Colon (tissue), 2 donors: Measurements from ENCODE around the gene CIROP.

Experiments
- FAIRE-seq: peaks from 2 replicates; lab custom pipeline; 2012; peaks lifted over from hg19 to GRCh38; lab: Jason Lieb, UNC
- donor health status: control.
- donor health status: control.

Gene CIROP, protein sequence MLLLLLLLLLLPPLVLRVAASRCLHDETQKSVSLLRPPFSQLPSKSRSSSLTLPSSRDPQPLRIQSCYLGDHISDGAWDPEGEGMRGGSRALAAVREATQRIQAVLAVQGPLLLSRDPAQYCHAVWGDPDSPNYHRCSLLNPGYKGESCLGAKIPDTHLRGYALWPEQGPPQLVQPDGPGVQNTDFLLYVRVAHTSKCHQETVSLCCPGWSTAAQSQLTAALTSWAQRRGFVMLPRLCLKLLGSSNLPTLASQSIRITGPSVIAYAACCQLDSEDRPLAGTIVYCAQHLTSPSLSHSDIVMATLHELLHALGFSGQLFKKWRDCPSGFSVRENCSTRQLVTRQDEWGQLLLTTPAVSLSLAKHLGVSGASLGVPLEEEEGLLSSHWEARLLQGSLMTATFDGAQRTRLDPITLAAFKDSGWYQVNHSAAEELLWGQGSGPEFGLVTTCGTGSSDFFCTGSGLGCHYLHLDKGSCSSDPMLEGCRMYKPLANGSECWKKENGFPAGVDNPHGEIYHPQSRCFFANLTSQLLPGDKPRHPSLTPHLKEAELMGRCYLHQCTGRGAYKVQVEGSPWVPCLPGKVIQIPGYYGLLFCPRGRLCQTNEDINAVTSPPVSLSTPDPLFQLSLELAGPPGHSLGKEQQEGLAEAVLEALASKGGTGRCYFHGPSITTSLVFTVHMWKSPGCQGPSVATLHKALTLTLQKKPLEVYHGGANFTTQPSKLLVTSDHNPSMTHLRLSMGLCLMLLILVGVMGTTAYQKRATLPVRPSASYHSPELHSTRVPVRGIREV

DNA sequence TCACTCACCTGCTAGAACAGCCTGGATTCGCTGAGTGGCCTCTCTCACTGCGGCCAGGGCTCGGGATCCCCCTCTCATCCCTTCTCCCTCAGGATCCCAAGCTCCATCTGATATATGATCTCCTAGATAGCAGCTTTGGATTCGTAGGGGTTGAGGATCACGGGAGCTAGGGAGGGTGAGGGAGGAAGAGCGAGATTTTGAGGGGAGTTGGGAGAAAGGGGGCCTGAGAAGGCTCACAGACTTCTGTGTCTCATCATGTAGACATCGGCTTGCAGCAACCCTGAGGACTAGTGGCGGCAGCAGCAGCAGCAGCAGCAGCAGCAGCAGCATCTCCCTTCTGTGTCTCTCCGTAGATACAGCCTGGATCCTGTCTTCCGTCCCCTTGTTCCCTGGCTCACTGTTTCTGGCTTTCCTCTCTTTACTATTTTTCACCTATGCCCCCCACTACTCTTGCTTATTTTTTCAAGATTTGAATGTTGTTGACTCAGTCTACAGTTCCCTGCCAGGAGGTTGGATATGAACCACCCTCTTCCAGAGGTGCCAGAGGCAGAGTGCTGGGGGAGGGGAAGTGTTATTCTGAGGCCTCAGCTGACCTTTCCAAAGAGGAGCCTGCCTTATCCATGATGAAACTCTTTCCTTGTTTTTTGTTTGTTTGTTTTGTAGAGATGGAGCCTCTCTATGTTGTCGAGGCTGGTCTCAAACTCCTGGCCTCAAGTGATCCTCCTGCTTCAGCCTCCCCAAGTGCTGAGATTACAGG, at the start of gene CIROP:
CIROP (minus strand) TSS at position 399 of the 757 bp plus-strand sequence; CDS start at position 330, 69 bp downstream.
- no peak for FAIRE-seq

DNA sequence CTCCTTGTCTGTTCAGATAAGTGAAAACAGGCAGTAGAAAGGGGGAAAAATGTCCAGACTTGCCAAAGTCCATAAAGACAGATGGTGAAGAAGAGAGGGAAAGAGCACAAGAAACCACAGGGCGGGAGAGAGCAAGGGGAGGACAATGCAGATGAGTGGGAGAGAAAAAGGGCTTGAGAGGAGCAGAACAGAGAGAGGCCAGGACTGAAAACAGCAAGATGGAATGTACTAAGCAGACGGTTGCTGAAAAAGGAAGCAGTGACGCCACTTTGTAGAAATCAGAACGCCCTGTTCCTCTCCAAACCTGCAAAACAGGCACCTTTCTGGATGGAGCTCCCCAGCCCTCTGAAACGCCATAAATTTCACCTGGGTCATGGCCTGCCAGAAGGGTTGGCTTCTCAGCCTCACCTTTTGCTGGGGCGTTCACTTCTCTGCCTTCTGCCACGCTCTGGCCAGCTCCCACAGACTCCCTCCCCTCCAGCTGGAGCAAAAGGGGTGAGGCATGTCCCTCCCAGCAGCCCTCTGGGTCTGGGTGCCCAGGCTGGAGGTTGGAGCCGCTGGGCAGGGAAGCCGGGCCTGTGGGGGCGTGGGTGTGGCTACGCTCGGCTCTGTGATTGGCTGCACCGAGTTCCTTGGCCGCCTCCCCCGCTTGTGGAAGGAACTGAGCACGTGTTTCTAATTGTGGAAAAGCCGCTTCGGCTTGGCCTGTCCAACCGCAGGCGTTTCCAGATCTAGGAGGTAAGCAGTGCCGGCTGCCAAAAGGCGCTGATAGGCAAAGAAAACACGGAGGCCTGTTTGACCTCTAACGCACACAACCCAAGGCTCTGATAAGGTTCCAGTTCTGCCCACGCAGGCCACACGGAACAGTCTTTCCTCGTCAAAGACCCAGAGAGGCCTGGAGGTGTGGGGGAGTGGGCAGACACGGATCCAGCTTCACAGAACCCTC, 49.3 kb upstream of the CIROP start:
- FAIRE-seq: no peak

DNA sequence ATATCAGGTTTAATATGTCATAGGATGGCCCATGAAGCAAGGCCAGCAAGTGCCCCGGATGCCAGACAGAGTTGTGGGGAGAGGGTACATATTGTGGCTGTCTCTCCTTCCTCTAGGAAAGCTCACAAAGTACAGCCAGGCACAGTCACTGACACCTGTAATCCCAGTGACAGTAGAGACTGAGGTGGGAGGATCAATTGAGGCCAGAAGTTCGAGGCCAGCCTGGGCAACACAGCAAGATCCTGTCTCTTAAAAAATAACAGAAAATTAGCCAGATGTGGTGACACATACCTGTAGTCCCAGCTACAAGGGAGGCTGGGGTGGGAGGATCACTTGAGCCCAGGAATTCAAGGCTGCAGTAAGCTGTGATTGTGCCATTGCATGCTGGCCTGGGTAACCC, 46.6 kb upstream of the CIROP start:
- no peak for FAIRE-seq

DNA sequence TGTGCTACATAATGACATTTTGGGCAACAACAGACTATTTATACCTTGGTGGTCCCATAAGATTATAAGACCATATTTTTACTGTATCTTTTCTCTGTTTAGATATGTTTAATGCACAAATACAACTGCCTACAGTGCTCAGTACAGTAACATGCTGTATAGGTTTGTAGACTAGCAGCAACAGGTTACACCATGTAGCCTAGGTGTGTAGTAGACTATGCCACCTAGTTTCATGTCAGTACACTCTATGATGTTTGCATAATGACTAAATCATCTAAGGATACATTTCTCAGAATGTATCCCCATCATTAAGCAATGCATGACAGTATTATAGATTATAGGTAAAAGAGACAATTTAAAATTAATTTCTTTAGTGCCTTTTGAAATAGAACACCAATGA, 45.0 kb upstream of the CIROP start:
- no peak for FAIRE-seq

DNA sequence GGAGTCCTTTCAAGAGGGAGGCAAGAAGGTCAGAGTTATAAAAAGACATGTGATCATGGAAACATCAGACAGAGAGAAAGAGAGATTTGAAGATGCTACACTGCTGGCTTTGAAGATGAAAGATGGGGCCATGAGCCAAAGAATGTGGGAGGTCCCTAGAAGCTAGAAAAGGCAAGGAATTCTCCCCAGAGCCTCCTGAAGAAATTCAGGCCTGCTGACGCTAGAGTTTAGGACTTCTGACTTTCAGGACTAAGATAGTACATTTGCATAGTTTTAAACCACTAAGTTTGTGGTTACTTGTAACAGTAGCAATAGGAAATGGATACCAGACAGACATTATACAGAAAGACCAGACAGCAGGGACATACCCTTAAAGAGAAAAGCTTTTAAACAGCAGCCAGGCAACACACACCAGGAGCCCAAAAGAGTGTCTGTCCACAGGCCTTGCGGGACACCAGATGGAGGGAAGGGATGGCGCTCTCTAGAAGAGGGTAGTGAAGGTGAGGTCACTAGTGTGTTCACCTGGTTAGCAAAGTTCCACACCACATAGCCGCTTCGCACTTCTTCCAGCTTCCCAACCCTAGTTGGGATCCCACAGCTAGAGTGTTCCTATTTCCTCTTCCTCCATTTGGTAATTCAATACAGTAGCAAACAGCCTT, 43.9 kb upstream of the CIROP start:
- FAIRE-seq: no peak

DNA sequence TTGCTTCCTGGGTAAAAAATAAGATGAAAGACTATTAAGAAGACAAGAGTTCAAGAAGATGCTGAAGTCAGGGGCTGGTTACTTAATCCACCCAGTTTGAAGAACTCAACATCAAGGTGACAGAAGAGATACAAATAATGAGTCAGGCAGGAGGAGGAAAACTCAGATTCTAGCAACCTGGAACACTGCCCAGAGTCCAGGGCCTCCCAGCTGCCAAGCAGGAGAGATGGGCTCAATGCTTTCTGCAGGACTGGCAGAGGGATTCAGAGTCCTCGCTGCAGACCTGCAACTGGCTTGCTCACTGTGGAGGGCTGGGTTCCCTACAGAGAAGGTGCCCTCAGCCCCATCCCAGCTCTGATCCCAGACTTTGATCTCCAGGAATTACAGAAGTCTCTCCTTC, 42.9 kb upstream of the CIROP start:
- no peak for FAIRE-seq

DNA sequence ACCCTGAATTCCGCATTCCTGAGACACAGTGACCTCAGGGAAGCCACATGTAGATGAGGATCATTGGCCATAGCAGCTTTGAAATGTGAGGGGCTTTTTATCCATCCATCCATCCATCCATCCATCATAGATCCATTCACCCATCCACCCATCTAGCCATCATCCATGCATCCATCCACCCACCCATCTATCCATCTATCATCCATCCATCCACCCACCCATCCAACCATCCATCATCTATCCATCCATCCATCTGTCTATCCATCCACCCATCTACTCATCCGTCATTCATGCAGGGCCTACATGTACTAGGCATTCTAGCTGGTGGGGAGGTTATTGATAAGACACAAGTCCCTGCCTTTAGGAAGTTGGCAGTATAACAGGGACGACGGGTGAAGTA, 42.2 kb upstream of the CIROP start:
- FAIRE-seq: no peak

DNA sequence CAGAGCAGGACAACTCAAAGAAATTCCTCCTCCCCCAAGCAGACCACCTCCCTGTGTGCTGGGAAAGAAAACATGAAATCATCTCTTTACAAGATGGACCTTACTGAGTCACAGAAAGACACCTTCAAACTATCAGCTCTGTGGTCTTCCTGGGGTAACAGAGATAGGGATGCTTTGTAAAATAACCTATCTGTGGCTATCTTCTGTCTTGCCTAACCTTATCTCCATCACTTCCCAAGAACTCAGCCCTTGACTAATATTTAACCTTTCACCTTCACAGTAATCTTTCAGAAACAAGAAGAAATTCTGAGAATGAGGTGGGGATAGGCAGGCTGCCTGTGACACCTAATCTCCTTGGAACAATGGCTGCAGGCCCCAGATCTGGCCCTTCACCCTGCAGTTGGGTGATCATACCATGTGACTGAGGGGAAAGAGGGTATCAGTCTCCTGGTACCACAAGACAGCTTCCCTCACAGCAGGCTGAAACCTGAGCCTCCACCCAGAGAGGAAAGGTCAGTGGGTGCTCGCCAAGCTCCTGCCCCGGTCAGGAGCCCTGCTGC, 41.6 kb upstream of the CIROP start:
- no peak for FAIRE-seq

DNA sequence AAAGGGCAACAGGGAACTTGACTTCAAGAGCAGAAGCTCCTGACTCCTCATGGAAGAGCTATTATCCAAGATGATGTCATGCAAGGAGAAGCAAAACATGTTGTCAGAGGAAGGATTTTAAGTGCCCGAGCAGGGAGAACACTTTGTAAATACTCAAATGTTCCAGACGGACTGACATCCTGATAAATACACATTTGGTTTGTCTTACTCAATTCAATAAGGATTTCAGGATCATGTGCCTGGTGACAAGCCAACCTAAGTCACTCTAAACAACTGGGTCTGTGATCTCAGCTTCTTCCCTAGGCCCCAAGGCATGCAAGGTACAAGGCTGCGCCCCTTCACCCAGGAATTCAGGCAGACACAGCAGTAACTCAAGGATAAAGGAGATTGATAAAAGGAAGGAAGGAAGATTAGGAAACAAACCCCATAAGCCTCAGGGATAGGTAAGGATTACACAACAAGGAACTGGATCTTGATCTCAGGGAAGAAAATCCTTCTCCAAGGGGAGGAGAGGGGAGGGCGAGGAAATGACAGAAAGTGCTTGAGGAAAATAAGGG, 41.1 kb upstream of the CIROP start:
- FAIRE-seq: no peak

DNA sequence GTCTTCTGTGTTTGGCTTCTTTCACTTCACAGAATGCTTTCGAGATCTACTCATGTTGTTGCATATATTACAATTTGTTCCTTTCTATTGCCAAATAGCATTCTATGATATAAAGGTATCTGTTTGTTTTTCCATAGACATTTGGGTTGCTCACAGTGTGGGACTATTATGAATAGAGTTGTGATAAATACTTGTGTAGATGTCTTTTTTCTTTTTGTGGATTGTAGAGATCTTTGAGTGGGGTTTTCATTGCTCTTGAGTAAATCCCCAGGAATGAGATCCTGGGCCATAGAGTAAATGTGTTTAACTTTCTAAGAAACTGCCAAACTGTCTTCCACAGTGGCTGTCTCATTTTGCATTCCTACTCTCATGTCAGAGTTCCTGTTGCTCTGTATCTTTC, 39.1 kb upstream of the CIROP start:
- no peak for FAIRE-seq

DNA sequence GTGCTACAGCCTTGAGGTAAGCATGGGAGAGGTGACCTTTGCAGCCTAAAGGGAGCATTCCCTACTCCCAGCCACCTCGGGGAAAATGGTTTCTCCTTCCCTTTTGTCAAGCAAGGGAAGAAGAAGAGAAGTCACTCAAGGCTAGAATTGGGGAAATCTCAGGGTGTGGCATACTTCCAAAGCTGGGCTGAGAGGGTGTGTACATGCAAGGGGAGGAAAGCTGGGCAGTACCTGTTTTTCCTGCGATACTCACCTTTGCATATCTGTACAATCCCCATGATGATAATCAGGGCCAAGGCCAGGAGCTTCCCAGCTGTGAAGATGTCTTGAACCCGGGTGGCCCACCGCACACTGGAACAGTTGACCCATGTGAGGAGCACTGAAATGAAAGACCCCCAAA, 38.0 kb upstream of the CIROP start:
- no peak for FAIRE-seq

DNA sequence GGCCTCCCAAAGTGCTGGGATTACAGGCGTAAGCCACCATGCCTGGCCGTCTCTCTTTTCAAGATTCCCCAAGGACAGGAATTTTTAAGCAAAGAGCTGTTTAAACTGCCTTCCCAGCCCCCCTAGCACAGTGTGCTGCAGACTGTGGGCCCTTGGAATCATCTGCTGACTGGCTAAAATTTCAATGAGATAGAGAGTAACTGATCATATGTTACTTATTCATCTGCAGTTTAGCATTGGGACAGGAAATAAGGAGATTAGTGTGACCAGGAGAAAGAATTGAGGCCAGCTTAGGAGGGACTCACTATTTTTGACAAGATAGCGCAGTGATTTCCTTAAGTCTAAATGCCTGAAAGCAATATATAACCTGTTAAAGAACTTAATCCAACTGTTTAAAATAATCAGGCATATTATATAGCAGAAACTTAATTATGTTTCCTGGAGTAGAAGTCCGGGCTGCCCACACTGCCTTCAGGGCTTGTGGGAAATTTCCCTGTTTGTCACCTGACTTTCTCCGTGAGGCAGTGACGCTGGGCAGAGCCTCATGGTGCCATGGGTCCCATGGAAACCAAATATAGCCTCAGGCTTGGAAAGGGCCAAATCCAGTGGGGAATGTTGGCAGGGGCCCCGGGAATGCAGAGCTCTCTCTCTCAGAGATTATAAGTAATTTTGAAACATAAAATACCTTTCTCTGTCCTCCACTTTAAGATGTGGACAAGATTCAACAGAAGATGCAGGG, 37.1 kb upstream of the CIROP start:
- no peak for FAIRE-seq

DNA sequence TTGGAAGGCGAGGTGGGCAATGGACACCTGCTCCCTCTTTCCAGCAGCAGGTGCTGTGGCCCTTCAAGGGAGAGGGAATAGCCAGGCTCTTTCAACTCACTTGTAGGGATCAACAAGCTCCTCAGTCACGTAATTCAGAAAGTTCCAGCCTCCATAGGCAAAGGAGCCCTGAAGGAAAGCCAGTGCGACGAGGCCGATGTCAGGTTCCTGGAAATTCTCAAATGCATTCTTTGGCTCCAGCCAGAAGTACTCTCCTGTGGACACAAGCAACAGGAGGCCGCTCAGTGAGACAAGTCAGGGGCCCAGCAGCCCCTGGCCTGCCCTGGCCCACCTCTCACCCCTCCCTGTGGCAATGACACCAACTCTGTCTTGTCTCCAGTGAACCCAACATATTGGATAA, 35.6 kb upstream of the CIROP start:
- no peak for FAIRE-seq

DNA sequence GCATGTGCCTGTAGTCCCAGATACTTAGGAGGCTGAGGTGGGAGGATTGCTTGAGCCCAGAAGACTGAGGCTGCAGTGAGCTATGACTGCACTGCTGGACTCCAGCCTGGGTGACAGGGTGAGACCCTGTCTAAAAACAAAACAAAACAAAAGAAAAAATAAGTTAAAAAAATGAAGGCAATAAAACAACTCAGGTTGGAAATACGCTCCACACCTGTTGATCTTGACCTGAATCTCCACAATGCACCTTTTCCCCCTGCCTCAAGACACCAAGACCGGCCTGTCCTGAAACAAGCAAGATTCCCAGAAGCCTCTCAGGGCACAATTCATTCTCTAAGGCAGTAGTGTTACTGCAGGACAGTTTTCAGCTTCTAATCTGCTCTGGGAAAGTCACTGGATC, 35.1 kb upstream of the CIROP start:
- no peak for FAIRE-seq

DNA sequence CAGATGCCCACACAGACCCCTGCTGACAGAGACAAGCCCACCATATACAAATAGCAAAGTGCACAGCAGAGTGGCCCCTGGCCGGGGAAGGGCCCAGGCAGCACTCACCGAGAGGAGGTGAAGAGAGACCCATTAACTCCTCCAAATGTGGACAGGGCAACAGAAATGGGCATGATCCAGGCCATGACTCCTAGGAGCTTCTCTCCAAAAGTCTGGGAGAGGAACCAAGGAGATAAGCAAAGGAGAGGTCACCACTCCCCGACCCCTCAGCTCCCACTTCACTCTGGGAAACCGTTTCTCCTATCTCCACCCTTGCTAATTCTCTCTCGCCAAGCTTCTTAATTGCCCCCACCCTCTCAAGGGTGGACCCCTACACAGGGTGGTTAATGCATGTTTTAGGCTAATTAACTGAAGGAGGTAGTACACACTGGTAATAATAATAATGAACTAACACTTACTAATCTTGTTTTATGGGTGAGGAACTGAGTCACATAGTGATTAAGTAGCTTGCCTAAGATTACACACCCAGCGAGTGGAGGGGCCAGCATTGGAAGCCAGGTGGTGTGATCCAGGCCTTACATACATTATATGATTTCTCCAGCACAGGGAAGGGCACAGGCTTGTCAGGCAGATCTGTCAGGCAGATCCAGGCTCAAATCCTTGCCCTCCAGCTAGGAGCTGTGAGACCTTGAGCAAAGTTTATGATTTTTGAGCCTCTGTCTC, 33.2 kb upstream of the CIROP start:
- FAIRE-seq: no peak

DNA sequence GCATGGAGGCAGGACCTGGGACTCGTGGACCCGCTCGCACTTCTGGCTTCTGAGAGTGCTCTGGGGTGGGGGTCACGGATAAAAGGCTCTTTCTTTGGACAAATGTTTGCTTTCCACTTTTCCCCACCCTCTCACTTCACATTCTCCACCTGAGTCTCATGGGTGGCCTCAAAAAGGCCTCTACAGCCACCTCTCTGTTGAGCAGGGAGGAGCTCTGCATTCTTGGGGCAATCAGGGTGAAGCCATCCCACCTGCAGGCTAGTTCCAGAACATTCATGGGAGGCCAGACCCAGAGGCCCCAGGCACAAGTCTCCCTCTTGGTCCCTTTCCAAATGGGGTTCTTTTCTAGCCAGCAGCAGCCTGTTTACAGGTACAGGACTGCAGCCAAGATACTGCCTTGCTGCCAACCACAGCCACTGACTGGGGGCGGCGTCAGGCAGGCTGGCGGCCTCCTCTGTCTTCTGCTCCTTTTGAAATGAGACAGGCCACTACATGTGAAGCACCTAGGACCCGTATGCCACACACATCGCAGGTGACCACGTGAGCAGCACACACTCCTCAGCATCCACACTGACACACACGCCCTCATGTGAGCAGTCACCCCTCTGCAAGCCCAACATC, 32.5 kb upstream of the CIROP start:
- FAIRE-seq: no peak

DNA sequence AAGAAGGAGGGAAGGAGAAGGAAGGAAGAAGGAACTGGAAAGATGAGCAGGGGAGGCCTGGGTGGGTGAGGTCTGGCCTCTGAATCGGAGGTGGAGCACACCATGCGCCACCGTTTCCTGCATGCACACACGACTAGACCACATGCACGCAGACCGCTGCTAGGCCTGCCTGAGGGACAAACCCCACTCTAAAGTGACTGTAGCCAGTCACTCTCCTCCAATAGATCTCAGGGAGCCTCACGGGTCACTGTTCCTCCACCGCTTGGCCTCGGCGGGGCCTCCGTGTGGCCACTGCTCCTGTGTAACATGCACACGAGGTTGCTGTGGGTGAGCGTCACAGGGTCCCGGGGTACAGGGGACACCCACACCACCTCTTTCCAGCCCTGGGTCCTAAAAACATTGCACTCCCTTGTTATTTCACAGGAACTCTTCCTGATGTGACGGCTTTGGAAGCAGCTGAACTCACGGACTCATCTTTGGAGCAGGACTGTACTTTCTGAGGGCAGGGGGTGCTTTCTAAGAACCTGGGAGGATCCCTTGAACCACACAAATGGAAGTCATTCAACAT, 31.9 kb upstream of the CIROP start:
- FAIRE-seq: no peak

DNA sequence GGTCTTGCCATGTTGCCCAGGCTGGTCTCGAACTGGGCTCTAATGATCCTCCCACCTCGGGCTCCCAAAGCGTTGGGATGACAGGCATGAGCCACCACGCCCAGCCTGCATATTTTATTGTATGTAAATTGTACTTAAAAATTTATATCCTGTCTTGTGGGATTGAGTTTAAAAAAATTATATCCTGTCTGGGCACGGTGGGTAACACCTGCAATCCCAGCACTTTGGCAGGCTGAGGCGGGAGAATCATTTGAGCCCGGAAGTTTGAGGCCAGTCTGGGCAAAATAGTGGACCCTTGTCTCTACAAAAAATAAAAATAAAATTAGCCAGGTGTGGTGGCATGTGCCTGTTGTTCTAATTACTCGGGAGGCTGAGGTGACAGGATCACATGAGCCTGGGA, 28.2 kb upstream of the CIROP start:
- FAIRE-seq: no peak
